ENCODE data around the gene PBRM1. TPM values are rescaled to one million over a fixed set of nuclear protein-coding genes. Genes with fewer than 3 reads are reported as not detected.

The PBRM1 gene
- total and polyA plus RNA-seq, 2 experiments from 2014 or later, result 57.5 to 72.5 TPM

DNA sequence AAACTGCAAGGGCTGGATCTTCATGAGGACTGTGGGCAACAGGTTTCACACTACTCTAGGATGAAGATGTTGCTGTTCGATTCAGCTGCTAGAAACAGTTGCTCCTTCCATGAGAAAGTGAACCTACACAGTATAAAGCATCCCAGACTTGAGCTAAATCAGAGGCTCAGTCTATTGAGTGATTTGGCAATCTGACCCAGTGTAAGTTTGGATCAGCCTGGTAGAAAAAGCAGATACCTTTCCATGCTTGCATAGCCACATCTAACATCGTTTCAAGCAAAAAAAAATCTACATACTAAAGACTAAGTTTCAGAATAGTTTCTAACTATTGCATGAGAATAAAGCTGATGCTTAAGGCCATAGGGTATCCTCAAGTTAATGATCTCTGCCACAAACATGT is 144.7 kb downstream of the PBRM1 start (continued):
- TF ChIP-seq, protein P1, sequence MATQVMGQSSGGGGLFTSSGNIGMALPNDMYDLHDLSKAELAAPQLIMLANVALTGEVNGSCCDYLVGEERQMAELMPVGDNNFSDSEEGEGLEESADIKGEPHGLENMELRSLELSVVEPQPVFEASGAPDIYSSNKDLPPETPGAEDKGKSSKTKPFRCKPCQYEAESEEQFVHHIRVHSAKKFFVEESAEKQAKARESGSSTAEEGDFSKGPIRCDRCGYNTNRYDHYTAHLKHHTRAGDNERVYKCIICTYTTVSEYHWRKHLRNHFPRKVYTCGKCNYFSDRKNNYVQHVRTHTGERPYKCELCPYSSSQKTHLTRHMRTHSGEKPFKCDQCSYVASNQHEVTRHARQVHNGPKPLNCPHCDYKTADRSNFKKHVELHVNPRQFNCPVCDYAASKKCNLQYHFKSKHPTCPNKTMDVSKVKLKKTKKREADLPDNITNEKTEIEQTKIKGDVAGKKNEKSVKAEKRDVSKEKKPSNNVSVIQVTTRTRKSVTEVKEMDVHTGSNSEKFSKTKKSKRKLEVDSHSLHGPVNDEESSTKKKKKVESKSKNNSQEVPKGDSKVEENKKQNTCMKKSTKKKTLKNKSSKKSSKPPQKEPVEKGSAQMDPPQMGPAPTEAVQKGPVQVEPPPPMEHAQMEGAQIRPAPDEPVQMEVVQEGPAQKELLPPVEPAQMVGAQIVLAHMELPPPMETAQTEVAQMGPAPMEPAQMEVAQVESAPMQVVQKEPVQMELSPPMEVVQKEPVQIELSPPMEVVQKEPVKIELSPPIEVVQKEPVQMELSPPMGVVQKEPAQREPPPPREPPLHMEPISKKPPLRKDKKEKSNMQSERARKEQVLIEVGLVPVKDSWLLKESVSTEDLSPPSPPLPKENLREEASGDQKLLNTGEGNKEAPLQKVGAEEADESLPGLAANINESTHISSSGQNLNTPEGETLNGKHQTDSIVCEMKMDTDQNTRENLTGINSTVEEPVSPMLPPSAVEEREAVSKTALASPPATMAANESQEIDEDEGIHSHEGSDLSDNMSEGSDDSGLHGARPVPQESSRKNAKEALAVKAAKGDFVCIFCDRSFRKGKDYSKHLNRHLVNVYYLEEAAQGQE (IDR thresholded peaks at IDR 0.05; ENCODE audit: unreplicated experiment), result no peak
- no peak for TF ChIP-seq STAT1 (IDR thresholded peaks at IDR 0.05; ENCODE audit: unreplicated experiment)

DNA sequence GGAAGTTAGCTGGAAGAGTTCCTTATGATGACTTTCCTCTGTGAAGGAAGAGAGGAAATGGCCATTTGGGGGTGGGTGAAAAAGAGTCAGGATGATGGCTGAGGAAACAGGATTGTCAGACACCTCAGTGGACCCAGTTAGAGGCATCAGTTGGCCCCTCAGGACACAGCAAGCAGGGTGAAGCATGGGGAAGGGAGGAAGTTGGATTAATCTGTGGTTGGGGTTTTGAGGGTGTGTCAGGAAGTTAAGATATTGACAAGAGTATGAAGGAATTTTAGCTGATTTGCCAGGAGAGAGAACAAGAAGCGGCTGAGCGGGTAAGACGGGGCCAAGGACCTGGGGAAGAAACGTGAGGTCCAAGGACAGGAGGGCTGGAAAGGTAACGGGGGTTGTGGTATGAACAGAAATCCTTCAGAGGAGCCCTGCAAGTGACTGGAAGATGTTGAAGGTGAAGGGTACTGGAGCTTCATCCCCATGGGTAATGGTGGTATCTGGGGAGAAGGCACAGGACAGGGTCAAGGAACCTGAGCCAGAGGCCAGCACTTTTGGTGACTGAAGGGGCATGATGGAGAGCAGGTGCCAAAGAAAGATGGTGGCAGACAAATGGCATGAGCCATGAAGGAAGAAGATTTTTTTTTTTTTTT is 146.6 kb downstream of the PBRM1 start:
- Histone ChIP-seq H3K4me3 (peak overlapping the region; percentile 97; the same call in 1 of the 2 replicates), H4K20me1 (replicated peaks; ENCODE audit: insufficient read depth) (peaks cover 47% of the 10 kb centered on the region), H3K79me2 (replicated peaks; ENCODE audit: insufficient read depth) (peaks cover 38% of the 10 kb centered on the region), H2AFZ (no peak overlapping the region), H3K36me3 (ENCODE audit: insufficient read depth) (peaks cover 4% of the 10 kb centered on the region; the same call in 1 of the 2 replicates), H3K9me2 (ENCODE audit: insufficient read depth) (no peaks in the 10 kb centered on the region), H3K4me1 (ENCODE audit: insufficient read depth) (peaks cover 30% of the 10 kb centered on the region), H3K27me3 (ENCODE audit: insufficient read depth) (no peaks in the 10 kb centered on the region), H3F3A (replicated peaks; ENCODE audit: low read depth) (peaks cover 17% of the 10 kb centered on the region), H3K27ac (ENCODE audit: low read depth) (no peak overlapping the region), H3K4me2 (0 out of 2 replicates have a peak overlapping the region, but pooled peaks have one; percentile 94)
- H3K4me3 Mint-ChIP-seq, result peak overlapping the region; percentile 4; the same call in 1 of the 3 replicates
- peaks cover 23% of the 10 kb centered on the region for H3K27me3 Mint-ChIP-seq (ENCODE audit: insufficient read depth, low read depth, poor library complexity)
- H3K4me1 Mint-ChIP-seq, result peaks cover 33% of the 10 kb centered on the region
- H3K9me3 Mint-ChIP-seq, result no peaks in the 10 kb centered on the region
- ATAC-seq (no peak), DNase-seq (ENCODE audit: low spot score) (no peak)
- peaks cover 28% of the 10 kb centered on the region for H3K36me3 Mint-ChIP-seq (ENCODE audit: low read depth)
- no peak overlapping the region for H3K27ac Mint-ChIP-seq
- TF ChIP-seq, protein P1 (IDR thresholded peaks at IDR 0.05; ENCODE audit: unreplicated experiment), result no peak
- TF ChIP-seq EZH2 (IDR thresholded peaks at IDR 0.05; ENCODE audit: low read depth, unreplicated experiment) (no peak), STAT1 (IDR thresholded peaks at IDR 0.05; ENCODE audit: unreplicated experiment) (no peak), ZNF114 (CRISPR knock-in tag; IDR thresholded peaks at IDR 0.05) (no peak), POLR2AphosphoS5 (IDR thresholded peaks at IDR 0.05; ENCODE audit: low read depth) (no peak), EZH2phosphoT487 (IDR thresholded peaks at IDR 0.05; ENCODE audit: unreplicated experiment) (no peak)
- TF ChIP-seq, protein P2, sequence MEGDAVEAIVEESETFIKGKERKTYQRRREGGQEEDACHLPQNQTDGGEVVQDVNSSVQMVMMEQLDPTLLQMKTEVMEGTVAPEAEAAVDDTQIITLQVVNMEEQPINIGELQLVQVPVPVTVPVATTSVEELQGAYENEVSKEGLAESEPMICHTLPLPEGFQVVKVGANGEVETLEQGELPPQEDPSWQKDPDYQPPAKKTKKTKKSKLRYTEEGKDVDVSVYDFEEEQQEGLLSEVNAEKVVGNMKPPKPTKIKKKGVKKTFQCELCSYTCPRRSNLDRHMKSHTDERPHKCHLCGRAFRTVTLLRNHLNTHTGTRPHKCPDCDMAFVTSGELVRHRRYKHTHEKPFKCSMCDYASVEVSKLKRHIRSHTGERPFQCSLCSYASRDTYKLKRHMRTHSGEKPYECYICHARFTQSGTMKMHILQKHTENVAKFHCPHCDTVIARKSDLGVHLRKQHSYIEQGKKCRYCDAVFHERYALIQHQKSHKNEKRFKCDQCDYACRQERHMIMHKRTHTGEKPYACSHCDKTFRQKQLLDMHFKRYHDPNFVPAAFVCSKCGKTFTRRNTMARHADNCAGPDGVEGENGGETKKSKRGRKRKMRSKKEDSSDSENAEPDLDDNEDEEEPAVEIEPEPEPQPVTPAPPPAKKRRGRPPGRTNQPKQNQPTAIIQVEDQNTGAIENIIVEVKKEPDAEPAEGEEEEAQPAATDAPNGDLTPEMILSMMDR (conservative IDR thresholded peaks at IDR 0.05; ENCODE audit: low read depth in 2 of 2), result no peak
- TF ChIP-seq, protein P3, sequence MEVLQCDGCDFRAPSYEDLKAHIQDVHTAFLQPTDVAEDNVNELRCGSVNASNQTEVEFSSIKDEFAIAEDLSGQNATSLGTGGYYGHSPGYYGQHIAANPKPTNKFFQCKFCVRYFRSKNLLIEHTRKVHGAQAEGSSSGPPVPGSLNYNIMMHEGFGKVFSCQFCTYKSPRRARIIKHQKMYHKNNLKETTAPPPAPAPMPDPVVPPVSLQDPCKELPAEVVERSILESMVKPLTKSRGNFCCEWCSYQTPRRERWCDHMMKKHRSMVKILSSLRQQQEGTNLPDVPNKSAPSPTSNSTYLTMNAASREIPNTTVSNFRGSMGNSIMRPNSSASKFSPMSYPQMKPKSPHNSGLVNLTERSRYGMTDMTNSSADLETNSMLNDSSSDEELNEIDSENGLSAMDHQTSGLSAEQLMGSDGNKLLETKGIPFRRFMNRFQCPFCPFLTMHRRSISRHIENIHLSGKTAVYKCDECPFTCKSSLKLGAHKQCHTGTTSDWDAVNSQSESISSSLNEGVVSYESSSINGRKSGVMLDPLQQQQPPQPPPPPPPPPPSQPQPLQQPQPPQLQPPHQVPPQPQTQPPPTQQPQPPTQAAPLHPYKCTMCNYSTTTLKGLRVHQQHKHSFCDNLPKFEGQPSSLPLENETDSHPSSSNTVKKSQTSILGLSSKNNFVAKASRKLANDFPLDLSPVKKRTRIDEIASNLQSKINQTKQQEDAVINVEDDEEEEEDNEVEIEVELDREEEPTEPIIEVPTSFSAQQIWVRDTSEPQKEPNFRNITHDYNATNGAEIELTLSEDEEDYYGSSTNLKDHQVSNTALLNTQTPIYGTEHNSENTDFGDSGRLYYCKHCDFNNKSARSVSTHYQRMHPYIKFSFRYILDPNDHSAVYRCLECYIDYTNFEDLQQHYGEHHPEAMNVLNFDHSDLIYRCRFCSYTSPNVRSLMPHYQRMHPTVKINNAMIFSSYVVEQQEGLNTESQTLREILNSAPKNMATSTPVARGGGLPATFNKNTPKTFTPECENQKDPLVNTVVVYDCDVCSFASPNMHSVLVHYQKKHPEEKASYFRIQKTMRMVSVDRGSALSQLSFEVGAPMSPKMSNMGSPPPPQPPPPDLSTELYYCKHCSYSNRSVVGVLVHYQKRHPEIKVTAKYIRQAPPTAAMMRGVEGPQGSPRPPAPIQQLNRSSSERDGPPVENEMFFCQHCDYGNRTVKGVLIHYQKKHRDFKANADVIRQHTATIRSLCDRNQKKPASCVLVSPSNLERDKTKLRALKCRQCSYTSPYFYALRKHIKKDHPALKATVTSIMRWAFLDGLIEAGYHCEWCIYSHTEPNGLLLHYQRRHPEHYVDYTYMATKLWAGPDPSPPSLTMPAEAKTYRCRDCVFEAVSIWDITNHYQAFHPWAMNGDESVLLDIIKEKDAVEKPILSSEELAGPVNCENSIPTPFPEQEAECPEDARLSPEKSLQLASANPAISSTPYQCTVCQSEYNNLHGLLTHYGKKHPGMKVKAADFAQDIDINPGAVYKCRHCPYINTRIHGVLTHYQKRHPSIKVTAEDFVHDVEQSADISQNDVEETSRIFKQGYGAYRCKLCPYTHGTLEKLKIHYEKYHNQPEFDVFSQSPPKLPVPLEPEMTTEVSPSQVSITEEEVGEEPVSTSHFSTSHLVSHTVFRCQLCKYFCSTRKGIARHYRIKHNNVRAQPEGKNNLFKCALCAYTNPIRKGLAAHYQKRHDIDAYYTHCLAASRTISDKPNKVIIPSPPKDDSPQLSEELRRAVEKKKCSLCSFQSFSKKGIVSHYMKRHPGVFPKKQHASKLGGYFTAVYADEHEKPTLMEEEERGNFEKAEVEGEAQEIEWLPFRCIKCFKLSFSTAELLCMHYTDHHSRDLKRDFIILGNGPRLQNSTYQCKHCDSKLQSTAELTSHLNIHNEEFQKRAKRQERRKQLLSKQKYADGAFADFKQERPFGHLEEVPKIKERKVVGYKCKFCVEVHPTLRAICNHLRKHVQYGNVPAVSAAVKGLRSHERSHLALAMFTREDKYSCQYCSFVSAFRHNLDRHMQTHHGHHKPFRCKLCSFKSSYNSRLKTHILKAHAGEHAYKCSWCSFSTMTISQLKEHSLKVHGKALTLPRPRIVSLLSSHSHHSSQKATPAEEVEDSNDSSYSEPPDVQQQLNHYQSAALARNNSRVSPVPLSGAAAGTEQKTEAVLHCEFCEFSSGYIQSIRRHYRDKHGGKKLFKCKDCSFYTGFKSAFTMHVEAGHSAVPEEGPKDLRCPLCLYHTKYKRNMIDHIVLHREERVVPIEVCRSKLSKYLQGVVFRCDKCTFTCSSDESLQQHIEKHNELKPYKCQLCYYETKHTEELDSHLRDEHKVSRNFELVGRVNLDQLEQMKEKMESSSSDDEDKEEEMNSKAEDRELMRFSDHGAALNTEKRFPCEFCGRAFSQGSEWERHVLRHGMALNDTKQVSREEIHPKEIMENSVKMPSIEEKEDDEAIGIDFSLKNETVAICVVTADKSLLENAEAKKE (CRISPR knock-in tag; IDR thresholded peaks at IDR 0.05), result no peak

Measured in GM23338 (cell line).